Tongue (tissue), 1 donor: ENCODE results near the gene C12orf43. TPM values are rescaled to one million over a fixed set of nuclear protein-coding genes. Genes with fewer than 3 reads are reported as not detected.

Experiments used
- total RNA-seq: library from RNA; depleted of rRNA; stranded (reverse); fragments of >200 nt; gene quantifications from one replicate; pipeline ENCODE4 v1.2.3, GENCODE V29; 2014

C12orf43 gene
- total RNA-seq, 1 donor from 2014 or later = 8.9 TPM

Other genes starting within 250 kb of the C12orf43 start
- gene SPPL3, start 112.1 kb downstream of the C12orf43 start, total RNA-seq = 15.9 TPM
- not detected for gene HNF1A, start 37.9 kb downstream of the C12orf43 start, total RNA-seq
- gene OASL, start 22.8 kb upstream of the C12orf43 start, total RNA-seq = 0.31 TPM
- gene P2RX7, start 116.4 kb upstream of the C12orf43 start, total RNA-seq = 2.3 TPM
- gene P2RX4, start 193.6 kb upstream of the C12orf43 start, total RNA-seq = 11.4 TPM